GM12874 (cell line): Measurements from ENCODE around the gene PSKH1.

Experiments
- CTCF ChIP-seq: IDR thresholded peaks from 2 replicates; pipeline ENCODE4 v1.5.1; 2011; ENCODE audit warnings: low read depth, mild to moderate bottlenecking, control low read depth, low read length, moderate library complexity; ENCODE audit not compliant: insufficient read depth

Gene PSKH1

GRCh38 chr16:67878846-67879245 lies 14.2 kb upstream of the PSKH1 start:
- TF ChIP-seq CTCF, result no peak

GRCh38 chr16:67879462-67879861 lies 13.6 kb upstream of the PSKH1 start:
- TF ChIP-seq CTCF, result no peak

- no peak for TF ChIP-seq CTCF
These were observed 13.1 kb upstream of the PSKH1 start for GRCh38 chr16:67879936-67880335.

- no peak for TF ChIP-seq CTCF
These were observed 12.5 kb upstream of the PSKH1 start for GRCh38 chr16:67880584-67880983.

GRCh38 chr16:67881621-67882161 lies 11.4 kb upstream of the PSKH1 start:
- no peak for TF ChIP-seq CTCF

- no peak for TF ChIP-seq CTCF
These were observed 10.5 kb upstream of the PSKH1 start for GRCh38 chr16:67882374-67883145.

GRCh38 chr16:67883146-67883871 lies 9.7 kb upstream of the PSKH1 start:
- no peak for TF ChIP-seq CTCF
